Upper lobe of left lung (tissue), 4 donors: Measurements from ENCODE around the gene KCNK1.

Experiments
- EP300 ChIP-seq, 4 donors: sonication (generic); formaldehyde crosslinking; IDR thresholded peaks; one replicate each; pipeline ENCODE4 v1.5.1; 2017; ENCODE audit warnings: antibody characterized with exemption in 4 of 4, control low read depth in 2 of 4
- POLR2A ChIP-seq, 4 donors: fragments of 450-650 bp; IDR thresholded peaks; one replicate each; pipeline ENCODE4 v1.5.1; 2016 to 2017; ENCODE audit warnings: antibody characterized with exemption in 4 of 4, mild to moderate bottlenecking in 2 of 4
- POLR2AphosphoS5 ChIP-seq, 2 donors: sonication (generic); formaldehyde crosslinking; IDR thresholded peaks; one replicate each; pipeline ENCODE4 v1.5.1; 2017; ENCODE audit warnings: antibody characterized with exemption in 2 of 2
- TF ChIP-seq, protein P1 (sequence below), 6 experiments: fragments of 450-650 bp in 4 of 6; fragments of 200-600 bp in 2 of 6; sonication (generic) in 2 of 6; IDR thresholded peaks; one replicate each; pipeline ENCODE4 v1.5.1; 2016 to 2019; ENCODE audit warnings: antibody characterized with exemption in 6 of 6

DNA sequence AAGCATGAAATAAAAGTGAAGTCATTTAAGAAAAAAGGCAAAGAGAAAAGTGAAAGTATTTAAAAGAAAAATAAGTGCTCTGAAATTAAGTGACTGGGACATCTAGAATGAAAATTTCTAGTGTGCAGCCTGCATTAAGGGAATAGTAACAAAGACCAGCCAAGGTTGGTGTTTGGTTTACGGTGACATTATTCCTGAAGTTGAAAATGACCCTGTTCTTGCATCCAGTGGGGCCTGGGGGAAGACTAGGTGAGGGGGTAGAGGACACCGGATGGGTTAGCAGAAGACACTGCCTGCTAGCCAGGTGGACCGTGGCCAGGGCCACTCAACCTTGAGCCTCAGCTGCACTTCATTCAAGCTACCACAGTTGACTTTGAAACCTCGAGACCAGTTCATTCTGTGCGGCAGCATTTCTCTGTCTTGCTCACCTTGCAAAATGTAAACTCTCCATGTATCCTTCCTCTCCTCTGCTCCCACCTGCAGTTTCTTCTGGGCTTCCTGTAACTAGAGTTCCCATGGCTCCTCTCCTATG, 14.3 kb upstream of the KCNK1 start:
- TF ChIP-seq, protein P1, sequence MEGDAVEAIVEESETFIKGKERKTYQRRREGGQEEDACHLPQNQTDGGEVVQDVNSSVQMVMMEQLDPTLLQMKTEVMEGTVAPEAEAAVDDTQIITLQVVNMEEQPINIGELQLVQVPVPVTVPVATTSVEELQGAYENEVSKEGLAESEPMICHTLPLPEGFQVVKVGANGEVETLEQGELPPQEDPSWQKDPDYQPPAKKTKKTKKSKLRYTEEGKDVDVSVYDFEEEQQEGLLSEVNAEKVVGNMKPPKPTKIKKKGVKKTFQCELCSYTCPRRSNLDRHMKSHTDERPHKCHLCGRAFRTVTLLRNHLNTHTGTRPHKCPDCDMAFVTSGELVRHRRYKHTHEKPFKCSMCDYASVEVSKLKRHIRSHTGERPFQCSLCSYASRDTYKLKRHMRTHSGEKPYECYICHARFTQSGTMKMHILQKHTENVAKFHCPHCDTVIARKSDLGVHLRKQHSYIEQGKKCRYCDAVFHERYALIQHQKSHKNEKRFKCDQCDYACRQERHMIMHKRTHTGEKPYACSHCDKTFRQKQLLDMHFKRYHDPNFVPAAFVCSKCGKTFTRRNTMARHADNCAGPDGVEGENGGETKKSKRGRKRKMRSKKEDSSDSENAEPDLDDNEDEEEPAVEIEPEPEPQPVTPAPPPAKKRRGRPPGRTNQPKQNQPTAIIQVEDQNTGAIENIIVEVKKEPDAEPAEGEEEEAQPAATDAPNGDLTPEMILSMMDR (IDR thresholded peaks at IDR 0.05): no peak
- TF ChIP-seq POLR2AphosphoS5 (IDR thresholded peaks at IDR 0.05) (no peak), POLR2A (IDR thresholded peaks at IDR 0.05) (no peak), EP300 (IDR thresholded peaks at IDR 0.05) (no peak)
